MM.1S (cell line): Measurements from ENCODE around the gene DEDD2.
A peak's percentile ranks its signal among the peaks of the same experiment; 100 is the strongest.

Source experiments
- DNase-seq: peaks from one replicate; pipeline ENCODE4 v3.0.0-alpha.2; 2015
- H2AFZ ChIP-seq: fragments of 300-600 bp; sonication (generic); 2 replicates; pipeline ENCODE4 v1.6.0; 2016; ENCODE audit warnings: antibody characterized with exemption, low read length
- H3F3A ChIP-seq: fragments of 300-600 bp; sonication (generic); 2 replicates; pipeline ENCODE4 v1.6.1; 2016; ENCODE audit warnings: mild to moderate bottlenecking, antibody characterized with exemption, low read length, moderate library complexity, mixed read lengths; ENCODE audit not compliant: insufficient read depth
- H3K27ac ChIP-seq: fragments of 300-600 bp; sonication (generic); 2 replicates; pipeline ENCODE4 v1.5.1; 2016; ENCODE audit warnings: mild to moderate bottlenecking, low read length
- H3K27me3 ChIP-seq: fragments of 300-600 bp; sonication (generic); replicated peaks from 2 replicates; pipeline ENCODE4 v1.6.0; 2016; ENCODE audit warnings: low read length; ENCODE audit not compliant: insufficient read depth
- H3K36me3 ChIP-seq: fragments of 300-600 bp; sonication (generic); replicated peaks from 2 replicates; pipeline ENCODE4 v1.6.1; 2016; ENCODE audit warnings: mild to moderate bottlenecking, low read length, mixed read lengths; ENCODE audit not compliant: insufficient read depth
- H3K4me1 ChIP-seq: fragments of 300-600 bp; sonication (generic); 2 replicates; pipeline ENCODE4 v1.6.1; 2016; ENCODE audit warnings: low read length, mixed read lengths
- H3K4me2 ChIP-seq: fragments of 300-600 bp; sonication (generic); 2 replicates; pipeline ENCODE4 v1.6.0; 2016; ENCODE audit warnings: low read depth, low read length
- H3K4me3 ChIP-seq: fragments of 300-600 bp; sonication (generic); 2 replicates; pipeline ENCODE4 v1.5.1; 2016; ENCODE audit warnings: low read length, mixed read lengths
- H3K79me2 ChIP-seq: fragments of 300-600 bp; sonication (generic); 2 replicates; pipeline ENCODE4 v1.6.1; 2016; ENCODE audit warnings: mixed run types, low read length, mixed read lengths
- H3K9ac ChIP-seq: fragments of 300-600 bp; sonication (generic); 2 replicates; pipeline ENCODE4 v1.6.1; 2016; ENCODE audit warnings: low read length, mixed read lengths
- H3K9me2 ChIP-seq: fragments of 300-600 bp; sonication (generic); replicated peaks from 2 replicates; pipeline ENCODE4 v1.6.1; 2016; ENCODE audit warnings: mild to moderate bottlenecking, low read length, mixed read lengths; ENCODE audit not compliant: insufficient read depth
- H3K9me3 ChIP-seq: fragments of 300-600 bp; sonication (generic); replicated peaks from 2 replicates; pipeline ENCODE4 v1.6.1; 2016; ENCODE audit warnings: mild to moderate bottlenecking, low read length, mixed read lengths; ENCODE audit not compliant: insufficient read depth
- H4K20me1 ChIP-seq: fragments of 300-600 bp; sonication (generic); 2 replicates; pipeline ENCODE4 v1.6.1; 2016; ENCODE audit warnings: mild to moderate bottlenecking, low read length, moderate library complexity, mixed read lengths; ENCODE audit not compliant: insufficient read depth
- EZH2 ChIP-seq: fragments of 300-600 bp; sonication (generic); optimal IDR thresholded peaks from 2 replicates; pipeline ENCODE3; 2017; ENCODE audit warnings: low read depth, mild to moderate bottlenecking, antibody characterized with exemption, low read length, mixed read lengths
- EZH2phosphoT487 ChIP-seq: fragments of 300-600 bp; sonication (generic); IDR thresholded peaks from 2 replicates; pipeline ENCODE4 v1.6.1; 2018; ENCODE audit warnings: antibody characterized with exemption, low read length
- TF ChIP-seq, protein P1 (sequence below): fragments of 300-600 bp; sonication (generic); IDR thresholded peaks from 2 replicates; pipeline ENCODE4 v1.5.1; 2016; ENCODE audit warnings: antibody characterized with exemption, low read length, mixed read lengths

Gene DEDD2

DNA sequence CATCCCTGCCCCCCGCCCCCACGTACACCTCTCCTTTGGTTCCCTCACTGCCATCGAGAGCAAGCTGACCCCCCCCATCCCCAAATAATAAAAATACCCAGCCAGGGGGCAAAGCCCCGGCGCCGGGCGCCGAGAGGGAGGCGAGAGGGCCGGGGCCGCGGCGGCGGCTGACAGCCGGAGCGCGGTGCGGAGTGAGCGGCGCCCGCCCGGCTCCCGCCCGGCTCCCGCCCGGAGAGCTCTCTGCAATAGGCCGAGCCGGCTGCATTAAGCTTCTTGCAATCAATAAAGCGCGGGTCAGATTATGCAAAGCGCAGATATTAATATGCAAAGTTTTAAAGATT, 40.9 kb downstream of the DEDD2 start:
- H3F3A ChIP-seq = no peaks in the 10 kb centered on the region; the same call in 1 of the 2 replicates
- no peaks in the 10 kb centered on the region for H3K79me2 ChIP-seq
- no peaks in the 10 kb centered on the region for H4K20me1 ChIP-seq
- peak overlapping the region; percentile 77; the same call in 1 of the 2 replicates for H2AFZ ChIP-seq
- H3K27ac ChIP-seq = no peak overlapping the region
- H3K27me3 ChIP-seq = peaks cover 47% of the 10 kb centered on the region
- H3K36me3 ChIP-seq = no peaks in the 10 kb centered on the region
- peaks cover 7% of the 10 kb centered on the region; the same call in 1 of the 2 replicates for H3K4me1 ChIP-seq
- H3K9me3 ChIP-seq = no peaks in the 10 kb centered on the region
- H3K9me2 ChIP-seq = no peaks in the 10 kb centered on the region
- no peak overlapping the region; the same call in 1 of the 2 replicates for H3K9ac ChIP-seq
- no peak for TF ChIP-seq EZH2
- no peak for TF ChIP-seq EZH2phosphoT487
- TF ChIP-seq, protein P1, sequence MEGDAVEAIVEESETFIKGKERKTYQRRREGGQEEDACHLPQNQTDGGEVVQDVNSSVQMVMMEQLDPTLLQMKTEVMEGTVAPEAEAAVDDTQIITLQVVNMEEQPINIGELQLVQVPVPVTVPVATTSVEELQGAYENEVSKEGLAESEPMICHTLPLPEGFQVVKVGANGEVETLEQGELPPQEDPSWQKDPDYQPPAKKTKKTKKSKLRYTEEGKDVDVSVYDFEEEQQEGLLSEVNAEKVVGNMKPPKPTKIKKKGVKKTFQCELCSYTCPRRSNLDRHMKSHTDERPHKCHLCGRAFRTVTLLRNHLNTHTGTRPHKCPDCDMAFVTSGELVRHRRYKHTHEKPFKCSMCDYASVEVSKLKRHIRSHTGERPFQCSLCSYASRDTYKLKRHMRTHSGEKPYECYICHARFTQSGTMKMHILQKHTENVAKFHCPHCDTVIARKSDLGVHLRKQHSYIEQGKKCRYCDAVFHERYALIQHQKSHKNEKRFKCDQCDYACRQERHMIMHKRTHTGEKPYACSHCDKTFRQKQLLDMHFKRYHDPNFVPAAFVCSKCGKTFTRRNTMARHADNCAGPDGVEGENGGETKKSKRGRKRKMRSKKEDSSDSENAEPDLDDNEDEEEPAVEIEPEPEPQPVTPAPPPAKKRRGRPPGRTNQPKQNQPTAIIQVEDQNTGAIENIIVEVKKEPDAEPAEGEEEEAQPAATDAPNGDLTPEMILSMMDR = no peak
- H3K4me3 ChIP-seq = peak overlapping the region; percentile 57
- DNase-seq = no peak
- H3K4me2 ChIP-seq = peak overlapping the region; percentile 88

DNA sequence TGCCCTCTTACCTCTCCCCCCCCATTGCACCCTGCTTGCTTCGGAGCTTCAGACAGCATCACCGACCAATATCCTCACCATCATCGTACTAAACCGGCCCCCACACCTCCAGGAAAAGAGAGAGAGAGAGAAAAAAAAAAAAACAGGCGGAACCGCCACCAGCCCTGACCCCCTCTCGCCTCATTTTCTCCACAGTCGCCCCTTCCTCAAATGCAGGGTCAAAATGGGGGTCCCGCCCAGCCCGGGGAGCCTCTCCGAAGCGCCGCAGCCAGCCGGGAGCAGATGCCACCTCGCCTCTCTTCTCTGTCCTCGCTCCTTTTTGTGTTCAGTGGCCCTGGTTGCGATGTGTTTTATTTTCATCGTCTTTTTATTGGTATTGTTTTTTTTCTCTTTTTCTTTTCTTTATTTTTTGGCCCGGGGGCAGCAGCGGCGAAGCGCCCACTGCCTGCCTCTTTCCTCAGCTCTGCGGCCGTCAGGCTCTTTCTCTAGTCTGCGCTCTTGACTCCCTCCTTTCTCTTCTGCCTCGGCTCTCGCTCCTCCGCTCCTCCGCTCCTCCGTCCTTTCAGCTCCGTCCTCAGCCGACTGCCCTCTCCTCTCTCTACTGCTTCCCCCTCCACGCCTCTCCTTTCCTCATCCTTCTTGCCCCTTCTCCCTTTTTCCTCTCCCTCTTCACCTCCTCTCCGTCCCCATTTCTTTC, 41.4 kb downstream of the DEDD2 start:
- Histone ChIP-seq H3K27me3 (peaks cover 47% of the 10 kb centered on the region), H3K27ac (no peak overlapping the region), H4K20me1 (no peaks in the 10 kb centered on the region), H3K9ac (no peak overlapping the region; the same call in 1 of the 2 replicates), H3K36me3 (no peaks in the 10 kb centered on the region), H3F3A (no peaks in the 10 kb centered on the region; the same call in 1 of the 2 replicates), H3K4me2 (peak overlapping the region; percentile 88), H3K79me2 (no peaks in the 10 kb centered on the region), H3K9me3 (no peaks in the 10 kb centered on the region), H3K4me3 (peak overlapping the region; percentile 57), H2AFZ (peak overlapping the region; percentile 77; the same call in 1 of the 2 replicates), H3K9me2 (no peaks in the 10 kb centered on the region), H3K4me1 (peaks cover 7% of the 10 kb centered on the region; the same call in 1 of the 2 replicates)
- TF ChIP-seq EZH2 (no peak), EZH2phosphoT487 (no peak)
- TF ChIP-seq, protein P1 = no peak
- no peak for DNase-seq

DNA sequence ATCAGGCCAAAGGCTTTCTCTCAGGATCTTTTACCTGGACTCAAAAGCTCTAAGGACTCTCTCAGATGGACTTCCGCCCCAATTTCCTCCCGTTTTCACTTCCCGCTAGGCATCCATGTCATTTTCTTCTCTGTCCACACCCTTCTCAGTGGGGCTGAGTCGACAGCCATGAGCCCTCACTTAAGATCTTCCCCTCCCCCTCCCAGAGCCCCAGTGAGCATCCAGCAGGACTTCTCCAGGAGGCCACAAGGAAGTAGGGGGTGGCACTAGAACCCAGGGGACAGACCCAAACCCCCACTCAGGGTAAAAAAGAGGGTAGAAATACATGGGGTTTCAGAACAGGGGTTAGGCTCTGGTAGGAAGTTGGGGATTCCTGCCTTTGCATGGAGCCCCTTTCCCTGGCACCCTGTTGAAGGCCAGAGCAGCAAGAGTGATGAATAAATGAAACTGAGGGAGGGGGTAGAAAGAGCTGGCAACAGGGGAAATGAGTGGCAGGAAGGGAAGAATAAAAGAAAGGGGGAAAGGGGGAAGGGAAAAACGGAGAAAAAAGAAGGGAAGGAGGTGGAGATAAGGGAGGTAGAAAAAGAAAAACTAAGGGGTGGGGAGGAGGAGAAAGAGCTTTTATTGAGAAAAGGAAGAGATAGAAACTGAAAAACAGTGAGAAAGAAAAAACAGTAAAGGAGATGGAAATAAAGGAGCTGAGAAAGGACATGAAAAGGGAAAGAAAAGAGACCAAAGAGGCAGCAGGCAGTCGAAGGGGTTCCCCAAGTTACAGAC, 42.3 kb downstream of the DEDD2 start:
- Histone ChIP-seq H3K27me3 (peaks cover 47% of the 10 kb centered on the region), H3K4me1 (peaks cover 7% of the 10 kb centered on the region; the same call in 1 of the 2 replicates), H3F3A (no peaks in the 10 kb centered on the region; the same call in 1 of the 2 replicates), H3K9me2 (no peaks in the 10 kb centered on the region), H3K36me3 (no peaks in the 10 kb centered on the region), H3K4me2 (no peak overlapping the region), H3K27ac (no peak overlapping the region), H3K9me3 (no peaks in the 10 kb centered on the region), H2AFZ (no peak overlapping the region), H3K9ac (no peak overlapping the region), H3K79me2 (no peaks in the 10 kb centered on the region), H4K20me1 (no peaks in the 10 kb centered on the region), H3K4me3 (no peak overlapping the region)
- no peak for TF ChIP-seq EZH2phosphoT487
- TF ChIP-seq, protein P1 = no peak
- no peak for TF ChIP-seq EZH2
- DNase-seq = no peak
